Stomach (tissue), 9 donors: Measurements from ENCODE around the gene ECHDC3. TPM values are rescaled to one million over a fixed set of nuclear protein-coding genes. Genes with fewer than 3 reads are reported as not detected.
A peak's percentile ranks its signal among the peaks of the same experiment; 100 is the strongest.

Experiments
- DNase-seq, 2 donors: peaks; one replicate each; pipeline versions ENCODE4 v3.0.0 to v3.0.0-alpha.2; 2013 to 2019
- H3K27ac ChIP-seq, 5 donors: fragments of 200-600 bp in 4 of 5; sonication (generic) in 4 of 5; one replicate each; pipeline ENCODE4 v1.5.1; 2013 to 2019; ENCODE audit warnings: mild to moderate bottlenecking in 1 of 5, moderate library complexity in 1 of 5
- H3K27me3 ChIP-seq, 3 donors: fragments of 200-600 bp; sonication (generic); one replicate each; pipeline ENCODE4 v1.5.1; 2017 to 2019; ENCODE audit warnings: mixed run types in 1 of 3
- H3K36me3 ChIP-seq, 4 donors: fragments of 200-600 bp; sonication (generic); 1 replicate in 3 of 4; 2 replicates in 1 of 4; pipeline ENCODE4 v1.5.1; 2016 to 2019
- H3K4me1 ChIP-seq, 4 donors: fragments of 200-600 bp; sonication (generic); one replicate each; pipeline ENCODE4 v1.5.1; 2016 to 2019
- H3K4me3 ChIP-seq, 4 donors: fragments of 200-600 bp; sonication (generic) in 3 of 4; one replicate each; pipeline ENCODE4 v1.5.1; 2016 to 2019; ENCODE audit warnings: mild to moderate bottlenecking in 1 of 4
- H3K9me3 ChIP-seq, 4 donors: fragments of 200-600 bp; sonication (generic); one replicate each; pipeline ENCODE4 v1.5.1; 2016 to 2019
- EP300 ChIP-seq: sonication (generic); formaldehyde crosslinking; IDR thresholded peaks from one replicate; pipeline ENCODE4 v1.6.1; 2017; ENCODE audit warnings: antibody characterized with exemption
- POLR2A ChIP-seq, 4 donors: fragments of 450-650 bp; IDR thresholded peaks; one replicate each; pipeline ENCODE4 v1.6.1; 2016; ENCODE audit warnings: antibody characterized with exemption in 4 of 4, control low read depth in 2 of 4, mild to moderate bottlenecking in 1 of 4, moderate library complexity in 1 of 4
- POLR2AphosphoS5 ChIP-seq, 3 donors: sonication (generic); formaldehyde crosslinking; IDR thresholded peaks; one replicate each; pipeline ENCODE4 v1.6.1; 2016; ENCODE audit warnings: antibody characterized with exemption in 3 of 3
- WGBS, 5 donors: extraction: QIAGEN DNeasy Blood & Tissue Kit in 3 of 5; methylation state at CpG; one replicate each; pipeline versions ENCODE4 v1.1.5 to v1.1.7; 2013 to 2018; 5-methylcytosine and 5-hydroxymethylcytosine counted together
- intact Hi-C: fragments of 100-400 bp; cut with DNase I; formaldehyde crosslinking; loops from one replicate; pipeline ENCODE4 v1.15.1; 2023; ENCODE audit warnings: low total_unique reads
- polyA plus RNA-seq, 3 donors: library from polyadenylated mRNA; stranded (reverse); fragments of 200-250 nt; gene quantifications; one replicate each; pipeline ENCODE4 v1.2.3, GENCODE V29; 2013
- total RNA-seq, 5 donors: library from RNA; depleted of rRNA; stranded (reverse); fragments of >200 nt; gene quantifications; one replicate each; pipeline versions ENCODE4 v1.1.0 to v1.2.3, GENCODE V29; 2014 to 2016
- TF ChIP-seq, protein P1 (sequence below), 7 experiments: fragments of 450-650 bp in 4 of 7; fragments of 200-600 bp in 3 of 7; sonication (generic) in 3 of 7; IDR thresholded peaks; one replicate each; pipeline ENCODE4 v1.5.1; 2016 to 2019; ENCODE audit warnings: antibody characterized with exemption in 7 of 7, control low read depth in 2 of 7, mild to moderate bottlenecking in 1 of 7
- donor health status: healthy with polysubstance abuse.
- donor health status: Bipolar disorder and iron deficiency.
- donor health status: healthy.

ECHDC3 gene
- total and polyA plus RNA-seq, 8 donors = 0.58 to 70.6 (median 30.7) TPM

DNA sequence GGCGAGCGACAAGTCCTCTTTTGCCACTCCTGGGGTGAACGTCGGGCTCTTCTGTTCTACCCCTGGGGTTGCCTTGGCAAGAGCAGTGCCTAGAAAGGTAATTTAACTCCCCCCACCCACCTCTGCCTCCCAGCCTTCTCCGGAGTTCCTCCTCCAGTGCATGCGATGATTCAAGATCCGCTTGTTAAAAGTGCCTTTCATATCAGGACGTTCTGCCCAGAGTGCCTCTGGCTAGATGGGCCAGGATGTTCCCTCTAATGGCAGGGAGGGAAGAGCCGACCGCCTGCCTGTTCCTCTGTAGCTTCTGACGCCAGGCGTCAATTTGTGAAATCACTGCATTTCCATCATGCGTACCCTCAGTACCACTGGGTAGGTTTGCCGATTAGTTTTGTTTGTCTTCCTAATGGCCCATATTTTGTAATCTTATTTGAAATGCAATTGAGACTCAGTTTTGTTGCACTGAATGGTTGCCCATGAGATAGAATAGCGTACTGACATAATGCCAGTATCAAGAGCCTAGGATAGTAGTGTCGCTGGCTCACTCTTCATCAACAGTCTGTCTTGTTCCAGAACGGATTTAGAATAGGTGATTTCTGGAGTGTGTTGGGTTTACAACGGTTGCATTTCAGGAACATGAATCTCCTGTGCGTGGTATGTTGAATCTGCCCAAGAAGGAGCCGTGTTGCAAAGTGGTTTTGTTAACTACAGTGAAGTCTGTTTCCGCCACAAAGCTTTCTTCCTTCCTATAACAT, 13.5 kb downstream of the ECHDC3 start:
- TF ChIP-seq POLR2A (IDR thresholded peaks at IDR 0.05) (no peak), EP300 (no peak), POLR2AphosphoS5 (IDR thresholded peaks at IDR 0.05) (no peak)
- TF ChIP-seq, protein P1, sequence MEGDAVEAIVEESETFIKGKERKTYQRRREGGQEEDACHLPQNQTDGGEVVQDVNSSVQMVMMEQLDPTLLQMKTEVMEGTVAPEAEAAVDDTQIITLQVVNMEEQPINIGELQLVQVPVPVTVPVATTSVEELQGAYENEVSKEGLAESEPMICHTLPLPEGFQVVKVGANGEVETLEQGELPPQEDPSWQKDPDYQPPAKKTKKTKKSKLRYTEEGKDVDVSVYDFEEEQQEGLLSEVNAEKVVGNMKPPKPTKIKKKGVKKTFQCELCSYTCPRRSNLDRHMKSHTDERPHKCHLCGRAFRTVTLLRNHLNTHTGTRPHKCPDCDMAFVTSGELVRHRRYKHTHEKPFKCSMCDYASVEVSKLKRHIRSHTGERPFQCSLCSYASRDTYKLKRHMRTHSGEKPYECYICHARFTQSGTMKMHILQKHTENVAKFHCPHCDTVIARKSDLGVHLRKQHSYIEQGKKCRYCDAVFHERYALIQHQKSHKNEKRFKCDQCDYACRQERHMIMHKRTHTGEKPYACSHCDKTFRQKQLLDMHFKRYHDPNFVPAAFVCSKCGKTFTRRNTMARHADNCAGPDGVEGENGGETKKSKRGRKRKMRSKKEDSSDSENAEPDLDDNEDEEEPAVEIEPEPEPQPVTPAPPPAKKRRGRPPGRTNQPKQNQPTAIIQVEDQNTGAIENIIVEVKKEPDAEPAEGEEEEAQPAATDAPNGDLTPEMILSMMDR (IDR thresholded peaks at IDR 0.05) = no peak
- H3K36me3 ChIP-seq = peaks cover 0 to 43% (median 41%) of the 10 kb centered on the region in 4 donors
- no peaks in the 10 kb centered on the region for H3K9me3 ChIP-seq
- no peaks in the 10 kb centered on the region for H3K27me3 ChIP-seq
- no peak overlapping the region for H3K4me3 ChIP-seq
- no peak overlapping the region for H3K27ac ChIP-seq
- WGBS, 5 donors = 75 to 89% (median 88%) methylated on average over 19 to 21 of the region's 21 CpGs
- intact Hi-C loops = no loop called here
- no peak for DNase-seq
- H3K4me1 ChIP-seq = peaks cover 17 to 26% (median 19%) of the 10 kb centered on the region in 4 donors

DNA sequence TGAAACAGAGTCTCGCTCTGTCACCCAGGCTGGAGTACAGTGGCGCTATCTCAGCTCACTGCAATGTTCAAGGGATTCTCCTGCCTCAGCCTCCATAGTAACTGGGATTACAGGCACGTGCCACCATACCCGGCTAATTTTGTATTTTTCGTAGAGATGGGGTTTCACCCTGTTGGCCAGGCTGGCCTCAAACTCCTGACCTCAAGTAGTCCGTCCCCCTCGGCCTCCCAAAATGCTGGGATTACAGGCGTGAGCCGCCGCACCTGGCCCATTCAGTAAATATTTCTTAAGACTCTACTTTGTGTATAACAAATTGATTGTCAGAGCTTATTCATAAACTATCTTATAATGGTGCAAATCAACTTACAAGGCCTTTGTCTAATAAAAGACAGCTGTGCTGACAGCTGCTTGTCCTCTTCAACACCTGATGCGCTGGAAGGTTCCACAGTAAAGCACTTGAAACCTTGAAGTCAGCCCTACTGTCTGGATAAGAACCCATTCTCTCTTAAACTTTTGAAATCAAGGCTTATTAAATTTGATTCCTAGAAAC, 14.7 kb downstream of the ECHDC3 start:
- peak overlapping the region; percentile 39 to 83 (median 80) for H3K27ac ChIP-seq
- TF ChIP-seq POLR2AphosphoS5 (IDR thresholded peaks at IDR 0.05) (no peak), EP300 (no peak), POLR2A (IDR thresholded peaks at IDR 0.05) (no peak)
- TF ChIP-seq, protein P1 (IDR thresholded peaks at IDR 0.05) = no peak
- H3K4me3 ChIP-seq = no peak overlapping the region
- H3K9me3 ChIP-seq = no peaks in the 10 kb centered on the region
- H3K4me1 ChIP-seq = peaks cover 17 to 26% (median 19%) of the 10 kb centered on the region in 4 donors
- WGBS, 5 donors = 55 to 77% (median 71%) methylated on average over 11 of the region's 11 CpGs
- intact Hi-C loops = no loop called here
- peaks cover 0 to 42% (median 36%) of the 10 kb centered on the region in 4 donors for H3K36me3 ChIP-seq
- DNase-seq = no peak
- H3K27me3 ChIP-seq = no peaks in the 10 kb centered on the region

DNA sequence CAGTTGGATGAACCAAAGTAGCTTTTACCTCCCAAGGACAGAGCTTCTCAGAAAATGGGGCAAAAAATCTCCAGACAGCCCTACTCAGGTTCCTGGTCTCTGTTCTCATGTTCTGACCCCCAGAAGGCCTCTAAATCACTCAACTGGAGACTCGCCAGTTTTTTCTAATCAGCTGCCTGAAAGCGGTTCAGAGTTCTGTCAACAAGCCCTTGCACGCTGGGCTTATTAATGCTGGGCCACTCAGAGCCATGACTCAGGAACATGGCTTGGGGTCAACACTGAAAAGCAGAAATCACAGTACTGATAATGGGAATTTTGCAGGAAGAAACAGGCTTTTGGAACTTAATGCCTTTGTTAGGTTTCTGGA, 15.3 kb downstream of the ECHDC3 start:
- TF ChIP-seq POLR2AphosphoS5 (IDR thresholded peaks at IDR 0.05) = peak in 2 of 3 donors; percentile 32 to 66
- TF ChIP-seq, protein P1 (IDR thresholded peaks at IDR 0.05) = no peak
- TF ChIP-seq POLR2A (IDR thresholded peaks at IDR 0.05) = no peak
- H3K4me3 ChIP-seq = no peak overlapping the region
- no peaks in the 10 kb centered on the region for H3K27me3 ChIP-seq
- intact Hi-C loops = no loop called here
- DNase-seq = peak; percentile 77 to 94
- H3K27ac ChIP-seq = peak overlapping the region; percentile 78 to 83 (median 80)
- WGBS, 5 donors = 9 to 21% (median 16%) methylated on average over 3 of the region's 3 CpGs
- H3K36me3 ChIP-seq = peaks cover 0 to 45% (median 39%) of the 10 kb centered on the region in 4 donors
- no peaks in the 10 kb centered on the region for H3K9me3 ChIP-seq
- H3K4me1 ChIP-seq = peaks cover 17 to 26% (median 19%) of the 10 kb centered on the region in 4 donors

DNA sequence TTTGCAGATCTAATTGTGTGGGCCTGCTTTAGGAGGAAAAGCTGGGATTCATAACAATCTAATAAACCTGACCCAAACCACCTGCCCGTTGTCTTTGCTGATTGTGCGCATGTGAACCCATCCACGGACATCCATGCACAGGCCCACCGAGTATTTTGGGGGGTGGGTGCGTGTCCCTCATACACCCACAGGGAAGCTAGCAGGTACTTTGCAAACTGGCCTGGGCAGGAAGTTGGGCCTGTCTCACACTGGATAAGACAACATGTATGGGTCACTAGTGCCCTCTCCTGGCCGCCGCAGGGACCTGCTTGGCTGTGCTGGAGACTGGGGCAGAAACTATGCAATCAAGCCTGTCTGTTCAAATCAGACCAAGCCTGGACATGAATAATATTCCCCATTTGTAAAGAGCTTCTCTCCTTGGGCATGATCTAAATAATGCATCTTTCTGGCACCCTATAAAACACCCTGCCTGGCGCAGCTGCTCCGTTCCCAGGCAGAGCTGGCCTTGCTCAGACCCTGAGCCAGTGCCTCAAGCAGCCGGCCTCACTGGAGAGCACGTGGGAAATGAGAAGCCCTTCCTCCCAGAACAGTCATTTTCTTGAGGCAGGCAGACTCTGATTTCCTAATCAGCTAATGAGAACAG, 15.8 kb downstream of the ECHDC3 start:
- H3K4me3 ChIP-seq = no peak overlapping the region
- no peaks in the 10 kb centered on the region for H3K27me3 ChIP-seq
- DNase-seq = peak; percentile 93 to 95
- no peaks in the 10 kb centered on the region for H3K9me3 ChIP-seq
- intact Hi-C loops = no loop called here
- H3K36me3 ChIP-seq = peaks cover 0 to 45% (median 39%) of the 10 kb centered on the region in 4 donors
- 9 to 24% (median 21%) methylated on average over 11 of the region's 11 CpGs for WGBS, 5 donors
- H3K27ac ChIP-seq = peak overlapping the region; percentile 78 to 83 (median 80)
- peaks cover 17 to 26% (median 19%) of the 10 kb centered on the region in 4 donors for H3K4me1 ChIP-seq
- TF ChIP-seq, protein P1 (IDR thresholded peaks at IDR 0.05) = peak in 5 of 7 experiments; percentile 83 to 96 (median 91)
- TF ChIP-seq POLR2A (IDR thresholded peaks at IDR 0.05) (no peak), POLR2AphosphoS5 (IDR thresholded peaks at IDR 0.05) (peak in 1 of 3 donors; percentile 30), EP300 (no peak)
